IPS-NIHi11 (cell line): ENCODE measurements around the gene PRR18.
A peak's percentile ranks its signal among the peaks of the same experiment; 100 is the strongest.

Experiments
- DNase-seq: peaks from one replicate; pipeline ENCODE4 v3.0.0; 2012; ENCODE audit warnings: mixed read lengths, low spot score

PRR18 gene

GRCh38 chr6:166275714-166276166, 32.5 kb downstream of the PRR18 start:
- DNase-seq = peak; percentile 90

- no peak for DNase-seq
Observed at GRCh38 chr6:166274739-166275370, 33.3 kb downstream of the PRR18 start.

- no peak for DNase-seq
Observed at GRCh38 chr6:166274163-166274562, 34.0 kb downstream of the PRR18 start.

- no peak for DNase-seq
Observed at GRCh38 chr6:166271376-166271765, 36.8 kb downstream of the PRR18 start.

GRCh38 chr6:166270706-166271375, 37.4 kb downstream of the PRR18 start:
- DNase-seq = no peak

GRCh38 chr6:166269301-166270039, 38.7 kb downstream of the PRR18 start:
- no peak for DNase-seq

- DNase-seq = no peak
Observed at GRCh38 chr6:166268431-166268830, 39.8 kb downstream of the PRR18 start.

GRCh38 chr6:166267526-166267925, 40.7 kb downstream of the PRR18 start:
- no peak for DNase-seq

GRCh38 chr6:166266336-166266735, 41.9 kb downstream of the PRR18 start:
- no peak for DNase-seq

- DNase-seq = no peak
Observed at GRCh38 chr6:166262743-166263515, 45.3 kb downstream of the PRR18 start.

- no peak for DNase-seq
Observed at GRCh38 chr6:166259296-166259977, 48.8 kb downstream of the PRR18 start.

- no peak for DNase-seq
Observed at GRCh38 chr6:166258854-166259276, 49.3 kb downstream of the PRR18 start.

GRCh38 chr6:166257911-166258318, 50.3 kb downstream of the PRR18 start:
- DNase-seq = no peak
